OCI-LY1 (cell line): ENCODE measurements around the gene CTNNA2.

ENCODE experiments used
- EZH2 ChIP-seq: fragments of 200-600 bp; sonication (generic), shearing (Covaris generic); IDR thresholded peaks from 2 replicates; pipeline ENCODE4 v1.8.0; 2017; ENCODE audit warnings: borderline replicate concordance, mixed run types, mild to moderate bottlenecking, antibody characterized with exemption, low read length, moderate library complexity, mixed read lengths
- TF ChIP-seq, protein P1 (sequence below): fragments of 200-600 bp; sonication (generic), shearing (Covaris generic); IDR thresholded peaks from 2 replicates; pipeline ENCODE4 v1.5.1; 2017; ENCODE audit warnings: mild to moderate bottlenecking, antibody characterized with exemption, low read length, moderate library complexity, mixed read lengths

DNA sequence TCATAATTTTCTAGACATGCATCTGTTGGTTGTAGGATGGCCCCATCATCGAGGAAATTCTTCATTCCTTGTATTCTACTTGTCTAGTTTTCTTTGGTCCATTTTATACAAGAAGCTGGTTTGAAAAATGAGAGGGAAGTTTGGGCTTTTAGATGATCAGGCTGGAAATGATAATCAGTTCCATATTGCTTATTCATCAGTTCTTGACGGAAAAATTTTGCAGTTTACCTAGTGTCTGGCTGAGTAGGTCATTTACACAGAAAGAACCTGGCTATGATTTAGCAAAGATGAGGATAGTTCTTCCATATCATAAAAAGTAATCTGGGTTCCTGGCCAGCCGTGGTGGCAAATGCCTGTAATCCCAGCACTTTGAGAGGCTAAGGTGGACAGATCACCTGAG, 416.8 kb downstream of the CTNNA2 start:
- TF ChIP-seq, protein P1, sequence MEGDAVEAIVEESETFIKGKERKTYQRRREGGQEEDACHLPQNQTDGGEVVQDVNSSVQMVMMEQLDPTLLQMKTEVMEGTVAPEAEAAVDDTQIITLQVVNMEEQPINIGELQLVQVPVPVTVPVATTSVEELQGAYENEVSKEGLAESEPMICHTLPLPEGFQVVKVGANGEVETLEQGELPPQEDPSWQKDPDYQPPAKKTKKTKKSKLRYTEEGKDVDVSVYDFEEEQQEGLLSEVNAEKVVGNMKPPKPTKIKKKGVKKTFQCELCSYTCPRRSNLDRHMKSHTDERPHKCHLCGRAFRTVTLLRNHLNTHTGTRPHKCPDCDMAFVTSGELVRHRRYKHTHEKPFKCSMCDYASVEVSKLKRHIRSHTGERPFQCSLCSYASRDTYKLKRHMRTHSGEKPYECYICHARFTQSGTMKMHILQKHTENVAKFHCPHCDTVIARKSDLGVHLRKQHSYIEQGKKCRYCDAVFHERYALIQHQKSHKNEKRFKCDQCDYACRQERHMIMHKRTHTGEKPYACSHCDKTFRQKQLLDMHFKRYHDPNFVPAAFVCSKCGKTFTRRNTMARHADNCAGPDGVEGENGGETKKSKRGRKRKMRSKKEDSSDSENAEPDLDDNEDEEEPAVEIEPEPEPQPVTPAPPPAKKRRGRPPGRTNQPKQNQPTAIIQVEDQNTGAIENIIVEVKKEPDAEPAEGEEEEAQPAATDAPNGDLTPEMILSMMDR = no peak
- TF ChIP-seq EZH2 = no peak
